DOHH2 (cell line): Measurements from ENCODE around the gene NUP85.

Source experiments
- EZH2phosphoT487 ChIP-seq: fragments of 200-600 bp; sonication (generic); IDR thresholded peaks from 2 replicates; pipeline ENCODE4 v1.6.1; 2017; ENCODE audit warnings: borderline replicate concordance, mild to moderate bottlenecking, antibody characterized with exemption, low read length, moderate library complexity, mixed read lengths
- TF ChIP-seq, protein P1 (sequence below): fragments of 200-600 bp; sonication (generic); IDR thresholded peaks from one replicate; pipeline ENCODE4 v1.5.1; 2014; ENCODE audit warnings: antibody characterized with exemption, mild to moderate bottlenecking, low read depth, low read length; ENCODE audit not compliant: poor library complexity, severe bottlenecking

DNA sequence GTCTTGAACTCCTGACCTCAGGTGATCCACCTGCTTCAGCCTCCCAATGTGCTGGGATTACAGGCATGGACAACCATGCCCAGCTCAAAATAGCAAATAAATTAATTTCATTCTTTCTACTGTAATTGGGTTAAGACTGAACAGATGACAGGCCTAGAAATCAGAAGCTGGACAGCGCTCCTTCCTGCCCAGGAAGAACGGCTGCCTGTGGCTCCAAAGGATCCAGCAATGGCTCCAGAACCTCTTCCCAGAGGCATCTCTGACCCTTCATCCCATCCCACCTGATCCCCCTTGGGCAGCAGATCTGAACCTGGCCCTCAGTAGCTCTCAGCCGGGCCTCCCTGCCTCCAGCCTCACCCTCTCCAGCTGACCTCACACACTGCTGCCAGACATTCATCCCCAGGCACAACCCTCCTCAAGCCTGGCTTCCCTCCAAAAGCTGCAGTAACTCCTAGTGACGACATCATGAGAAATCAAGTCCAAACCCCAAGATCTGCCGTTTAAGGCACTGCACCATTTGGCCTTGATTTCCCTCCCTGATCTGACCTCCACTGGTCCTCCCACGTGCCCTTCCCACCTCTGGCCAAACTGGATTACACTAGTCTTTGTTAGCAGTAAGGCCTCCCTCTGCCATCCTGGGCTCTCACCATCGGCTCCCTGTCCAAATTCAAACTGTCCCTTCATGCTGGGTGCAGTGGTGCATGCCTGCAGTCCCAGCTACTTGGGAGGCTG is 68.7 kb downstream of the NUP85 start:
- TF ChIP-seq, protein P1, sequence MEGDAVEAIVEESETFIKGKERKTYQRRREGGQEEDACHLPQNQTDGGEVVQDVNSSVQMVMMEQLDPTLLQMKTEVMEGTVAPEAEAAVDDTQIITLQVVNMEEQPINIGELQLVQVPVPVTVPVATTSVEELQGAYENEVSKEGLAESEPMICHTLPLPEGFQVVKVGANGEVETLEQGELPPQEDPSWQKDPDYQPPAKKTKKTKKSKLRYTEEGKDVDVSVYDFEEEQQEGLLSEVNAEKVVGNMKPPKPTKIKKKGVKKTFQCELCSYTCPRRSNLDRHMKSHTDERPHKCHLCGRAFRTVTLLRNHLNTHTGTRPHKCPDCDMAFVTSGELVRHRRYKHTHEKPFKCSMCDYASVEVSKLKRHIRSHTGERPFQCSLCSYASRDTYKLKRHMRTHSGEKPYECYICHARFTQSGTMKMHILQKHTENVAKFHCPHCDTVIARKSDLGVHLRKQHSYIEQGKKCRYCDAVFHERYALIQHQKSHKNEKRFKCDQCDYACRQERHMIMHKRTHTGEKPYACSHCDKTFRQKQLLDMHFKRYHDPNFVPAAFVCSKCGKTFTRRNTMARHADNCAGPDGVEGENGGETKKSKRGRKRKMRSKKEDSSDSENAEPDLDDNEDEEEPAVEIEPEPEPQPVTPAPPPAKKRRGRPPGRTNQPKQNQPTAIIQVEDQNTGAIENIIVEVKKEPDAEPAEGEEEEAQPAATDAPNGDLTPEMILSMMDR, result no peak
- TF ChIP-seq EZH2phosphoT487, result no peak
